ENCODE measurements around the gene DNAH14.

DNA sequence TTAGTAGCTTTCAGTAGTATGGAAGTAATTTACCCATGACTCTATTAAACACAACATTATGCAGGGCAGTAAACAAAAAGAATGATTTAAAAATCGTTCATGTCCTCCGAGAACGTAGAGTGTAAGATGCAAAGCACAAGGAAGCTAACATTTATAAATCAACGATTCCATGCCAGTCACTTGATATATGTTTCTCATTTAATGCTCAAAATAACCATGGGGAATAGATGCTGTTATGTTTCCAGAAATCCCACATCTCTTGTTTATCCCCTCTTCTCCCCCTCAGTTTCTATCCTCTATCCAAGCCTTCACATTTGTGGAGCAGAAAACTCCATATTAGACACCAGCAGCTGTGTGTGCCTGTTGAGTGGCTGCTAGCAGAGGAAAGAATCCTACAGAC, 445.5 kb downstream of the DNAH14 start:
- TF ChIP-seq, protein P1, sequence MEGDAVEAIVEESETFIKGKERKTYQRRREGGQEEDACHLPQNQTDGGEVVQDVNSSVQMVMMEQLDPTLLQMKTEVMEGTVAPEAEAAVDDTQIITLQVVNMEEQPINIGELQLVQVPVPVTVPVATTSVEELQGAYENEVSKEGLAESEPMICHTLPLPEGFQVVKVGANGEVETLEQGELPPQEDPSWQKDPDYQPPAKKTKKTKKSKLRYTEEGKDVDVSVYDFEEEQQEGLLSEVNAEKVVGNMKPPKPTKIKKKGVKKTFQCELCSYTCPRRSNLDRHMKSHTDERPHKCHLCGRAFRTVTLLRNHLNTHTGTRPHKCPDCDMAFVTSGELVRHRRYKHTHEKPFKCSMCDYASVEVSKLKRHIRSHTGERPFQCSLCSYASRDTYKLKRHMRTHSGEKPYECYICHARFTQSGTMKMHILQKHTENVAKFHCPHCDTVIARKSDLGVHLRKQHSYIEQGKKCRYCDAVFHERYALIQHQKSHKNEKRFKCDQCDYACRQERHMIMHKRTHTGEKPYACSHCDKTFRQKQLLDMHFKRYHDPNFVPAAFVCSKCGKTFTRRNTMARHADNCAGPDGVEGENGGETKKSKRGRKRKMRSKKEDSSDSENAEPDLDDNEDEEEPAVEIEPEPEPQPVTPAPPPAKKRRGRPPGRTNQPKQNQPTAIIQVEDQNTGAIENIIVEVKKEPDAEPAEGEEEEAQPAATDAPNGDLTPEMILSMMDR (IDR thresholded peaks at IDR 0.05) = no peak
- TF ChIP-seq EP300 (IDR thresholded peaks at IDR 0.05) = no peak
- TF ChIP-seq POLR2A (IDR thresholded peaks at IDR 0.05) = no peak
